Right ventricle myocardium superior (tissue), 1 donor: ENCODE data around the gene AMOTL2. TPM values are rescaled to one million over a fixed set of nuclear protein-coding genes. Genes with fewer than 3 reads are reported as not detected.

Experiments used
- ATAC-seq: fragments of 200-7000 bp; cut with Tn5 transposase; one replicate; pipeline ENCODE4 v1.9.1; 2020; ENCODE audit warnings: mild to moderate bottlenecking; ENCODE audit not compliant: poor library complexity
- DNase-seq: peaks from one replicate; pipeline ENCODE4 v3.0.0-alpha.2; 2020
- intact Hi-C: fragments of 100-400 bp; cut with DNase I; formaldehyde crosslinking; loops from one replicate; pipeline ENCODE4 v1.11.2; 2022
- total RNA-seq: library from RNA; stranded (reverse); fragmentation: NEBNext Ultra II Directional; extraction: Animal tissue kit (Norgen Biotek cat#: 25700); gene quantifications from one replicate; pipeline ENCODE4 v1.2.1, GENCODE V29; 2021
- donor health status: DM: no; HTN: yes; CAD: no; lungs with severe emphysema.

The AMOTL2 gene
- total RNA-seq, 1 donor from 2014 or later: 63.0 TPM

DNA sequence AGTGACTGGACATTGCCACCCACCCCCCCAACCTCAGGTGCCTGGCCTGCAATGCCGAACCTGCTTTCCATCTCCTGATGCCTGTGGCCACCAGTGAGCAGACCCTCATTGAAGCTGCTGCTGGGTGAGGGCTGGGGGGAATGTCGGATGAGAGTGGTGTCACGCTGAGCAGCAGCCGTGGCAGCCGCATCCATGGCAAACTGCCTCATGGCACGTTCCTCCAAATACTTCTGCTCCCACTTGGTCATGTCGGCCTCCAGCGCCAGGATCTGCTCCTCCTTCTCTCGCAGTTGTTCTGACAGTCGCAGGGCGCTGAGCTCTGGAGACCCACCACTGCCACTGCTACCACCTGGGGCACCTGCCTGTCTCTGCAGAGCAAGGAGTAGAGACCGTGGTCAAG, 14.2 kb downstream of the AMOTL2 start:
- ATAC-seq: no peak
- DNase-seq: no peak
- intact Hi-C loops: no loop called here

GRCh38 chr3:134359121-134360010, 14.9 kb downstream of the AMOTL2 start:
- intact Hi-C loops: no loop called here
- peak; percentile 66 for DNase-seq
- ATAC-seq: peak; percentile 25

GRCh38 chr3:134357914-134358811, 16.1 kb downstream of the AMOTL2 start:
- intact Hi-C loops: no loop called here
- peak; percentile 24 for ATAC-seq
- no peak for DNase-seq

DNA sequence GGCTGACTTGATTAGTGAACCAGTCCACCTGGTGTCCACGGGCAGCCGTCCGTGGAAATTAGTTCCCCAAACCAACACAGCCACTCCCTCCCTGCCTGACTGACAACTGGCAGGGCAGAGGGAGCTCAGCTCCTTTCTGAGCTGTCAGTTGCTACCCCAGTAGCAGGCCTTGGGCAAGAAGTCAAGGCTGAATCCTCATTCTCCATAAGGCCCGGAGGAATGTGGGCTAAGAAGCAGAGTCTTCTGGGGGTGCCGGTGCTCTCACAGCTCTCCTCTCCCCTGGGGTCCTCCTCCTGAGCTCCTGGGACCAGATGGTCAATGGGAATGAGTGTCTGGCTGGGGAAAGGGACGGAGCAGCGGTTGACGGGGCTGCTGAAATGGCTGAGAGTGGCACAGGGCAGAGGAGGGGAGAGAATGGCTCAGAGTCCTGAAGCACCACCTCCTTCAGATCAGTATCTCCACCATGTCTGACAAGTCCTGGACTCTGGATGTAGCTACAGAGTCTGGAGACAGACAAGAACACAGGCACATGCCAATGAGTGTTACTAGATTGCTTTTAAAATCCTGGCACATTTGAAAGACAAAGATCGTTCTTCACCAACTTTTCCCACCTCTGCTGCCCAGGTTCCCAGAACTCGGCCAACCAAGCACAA, 16.9 kb downstream of the AMOTL2 start:
- intact Hi-C loops: no loop called here
- DNase-seq (no peak), ATAC-seq (no peak)

- DNase-seq: no peak
- intact Hi-C loops: no loop called here
- no peak for ATAC-seq
Measured at GRCh38 chr3:134356411-134357040, 17.7 kb downstream of the AMOTL2 start.

- intact Hi-C loops: no loop called here
- ATAC-seq: no peak
- DNase-seq: no peak
Measured at GRCh38 chr3:134355416-134355815, 18.8 kb downstream of the AMOTL2 start.

DNA sequence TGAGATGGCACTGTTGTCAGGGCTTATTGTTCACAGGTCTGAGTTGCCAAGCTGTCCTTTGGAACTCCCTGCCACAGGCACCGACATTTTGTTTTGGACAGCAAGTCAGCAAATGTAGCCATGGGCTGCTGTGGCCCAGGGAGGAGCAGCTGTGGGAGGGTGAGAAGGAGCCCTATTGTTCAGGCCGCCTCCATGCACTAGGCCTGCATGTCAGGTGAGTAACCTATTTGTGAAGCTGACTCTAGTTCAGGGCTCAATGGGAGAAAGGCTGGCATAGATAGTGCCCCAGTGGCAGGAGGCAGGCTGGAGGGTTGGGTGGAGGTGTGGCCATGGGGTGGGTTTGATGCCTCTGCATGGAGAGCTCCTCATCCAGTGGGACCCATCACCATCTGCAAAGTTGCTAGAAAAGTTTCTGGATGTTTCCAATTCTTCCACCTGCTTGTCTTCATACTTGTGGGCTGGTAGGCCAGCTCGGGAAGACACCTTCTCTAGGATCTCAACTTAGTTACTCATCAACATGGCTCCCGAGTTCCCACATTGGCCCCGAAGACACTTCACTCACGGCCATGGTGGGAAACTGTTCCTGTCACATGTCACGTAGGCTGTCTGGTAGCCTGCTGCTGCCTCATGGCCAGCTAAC, 19.5 kb downstream of the AMOTL2 start:
- intact Hi-C loops: no loop called here
- no peak for ATAC-seq
- DNase-seq: no peak

GRCh38 chr3:134353831-134354611, 20.2 kb downstream of the AMOTL2 start:
- intact Hi-C loops: no loop called here
- no peak for DNase-seq

GRCh38 chr3:134353171-134353825, 20.9 kb downstream of the AMOTL2 start:
- intact Hi-C loops: no loop called here
- ATAC-seq (no peak), DNase-seq (no peak)

More at GRCh38 chr3:134353831-134354611, 20.2 kb downstream of the AMOTL2 start:
- ATAC-seq: no peak

DNA sequence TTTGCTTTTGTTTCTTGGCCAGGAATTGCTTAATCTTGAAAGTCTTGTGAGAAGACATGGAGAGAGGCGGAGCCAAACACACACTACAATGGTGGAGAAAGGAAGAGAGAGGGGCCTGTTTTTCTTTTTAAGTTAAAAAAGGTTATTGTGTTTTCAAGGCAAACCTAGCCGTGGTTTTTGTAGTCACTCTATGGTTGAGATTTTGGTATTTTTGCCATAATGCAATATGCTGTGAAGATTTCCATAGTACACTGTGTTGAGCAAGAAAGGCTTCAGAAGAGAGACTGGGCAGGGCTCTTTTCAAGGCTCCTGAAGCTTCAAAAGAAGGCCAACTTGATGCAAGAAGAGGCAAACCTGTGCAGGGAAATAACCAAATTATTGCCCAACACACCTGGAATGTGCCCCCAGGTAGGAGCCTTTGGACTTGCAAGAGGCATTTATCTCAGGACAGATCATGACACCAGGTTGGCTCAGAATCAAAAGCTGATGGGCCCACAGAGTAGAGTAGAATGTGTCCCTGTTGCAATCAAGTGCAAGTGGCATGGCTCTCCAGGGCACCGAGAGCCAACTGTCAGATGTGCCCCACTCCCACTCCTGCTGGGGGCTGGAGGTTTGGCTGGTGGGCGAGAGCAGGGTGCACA, 22.1 kb downstream of the AMOTL2 start:
- DNase-seq: no peak
- intact Hi-C loops: no loop called here
- no peak for ATAC-seq

DNA sequence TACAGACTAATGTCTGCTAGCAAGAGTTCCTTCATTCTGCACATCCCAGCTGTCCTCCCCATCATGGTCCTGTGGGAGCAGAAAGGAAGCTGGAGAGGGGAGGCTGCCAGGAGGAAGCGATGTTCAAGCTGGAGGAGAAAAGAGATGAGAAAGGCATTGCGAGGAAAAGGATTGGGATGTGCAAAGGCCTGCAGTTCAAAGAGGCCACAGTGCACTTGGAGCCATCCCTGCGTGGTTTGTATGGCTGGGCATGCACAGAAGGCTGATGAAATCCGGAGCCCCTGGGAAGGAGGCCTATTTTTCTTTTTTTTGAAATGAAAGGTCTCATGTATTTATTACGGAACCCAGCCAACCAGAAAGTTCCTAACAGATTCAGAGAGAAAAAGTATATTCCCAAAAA, 22.8 kb downstream of the AMOTL2 start:
- peak; percentile 59 for DNase-seq
- peak; percentile 43 for ATAC-seq
- intact Hi-C loops: no loop called here

DNA sequence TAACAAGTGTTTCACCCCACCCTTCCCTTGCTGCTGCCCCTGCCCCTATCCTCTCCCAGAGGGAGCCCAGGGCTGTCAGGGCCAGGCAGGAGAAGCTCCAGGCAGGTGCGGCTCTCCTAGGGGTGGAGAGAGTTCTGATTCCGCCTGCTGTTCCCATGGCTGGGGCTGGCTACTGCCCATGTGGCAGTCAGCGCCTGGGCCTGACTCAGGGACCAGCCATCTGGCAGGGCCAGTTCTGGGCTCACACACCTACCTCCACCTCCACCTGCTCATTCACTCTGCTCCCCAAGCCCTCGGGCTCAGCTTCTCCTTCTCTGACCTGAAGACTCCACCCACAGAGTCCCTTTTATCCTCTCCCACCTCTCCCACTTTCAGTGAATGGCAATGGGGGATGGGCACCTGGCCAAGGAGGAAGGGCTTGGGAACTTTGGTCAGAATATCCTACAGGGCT, 23.4 kb downstream of the AMOTL2 start:
- ATAC-seq (peak; percentile 8), DNase-seq (peak; percentile 47)
- intact Hi-C loops: no loop called here

DNA sequence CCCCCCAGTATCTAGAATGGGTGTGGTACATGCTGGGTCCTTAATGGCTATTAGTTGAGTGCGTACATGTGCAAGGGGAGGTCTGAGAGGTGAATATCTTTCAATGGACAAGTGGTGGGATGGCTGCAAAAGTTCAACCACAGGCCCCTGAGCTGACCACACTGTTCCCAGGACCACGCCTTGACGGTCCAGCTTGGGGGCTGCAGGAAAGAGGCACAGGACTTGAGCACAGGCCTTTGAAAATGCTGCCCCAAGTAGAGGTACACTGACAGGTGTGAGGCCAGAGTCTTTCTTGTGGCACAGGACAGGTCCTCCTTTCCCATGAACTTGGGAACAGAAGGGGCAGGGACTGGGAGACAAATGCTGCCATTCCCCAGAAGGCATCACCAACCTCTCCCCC, 24.0 kb downstream of the AMOTL2 start:
- no peak for DNase-seq
- no peak for ATAC-seq
- intact Hi-C loops: no loop called here

DNA sequence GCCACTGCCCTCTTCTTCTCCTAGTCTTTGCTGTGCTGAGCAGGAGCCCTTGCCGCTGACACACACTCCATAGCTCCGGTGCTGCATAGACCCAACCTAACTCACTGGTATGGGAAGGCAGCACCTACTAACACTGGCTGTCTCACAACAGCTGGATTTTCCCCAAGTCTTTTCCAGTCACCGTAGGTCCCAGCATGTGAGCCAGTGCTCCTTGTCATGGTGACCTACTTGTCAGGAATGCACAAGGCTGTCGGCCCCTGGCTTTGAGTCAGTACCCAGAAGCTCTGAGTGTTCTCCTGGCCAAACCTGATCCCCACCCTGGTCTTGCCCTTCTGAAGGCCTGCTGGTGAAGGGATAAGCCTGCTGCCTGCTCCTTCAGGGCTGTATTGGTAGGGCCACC, 25.7 kb downstream of the AMOTL2 start:
- DNase-seq: peak; percentile 55
- intact Hi-C loops: no loop called here

GRCh38 chr3:134347551-134347950, 26.7 kb downstream of the AMOTL2 start:
- DNase-seq (no peak), ATAC-seq (no peak)
- intact Hi-C loops: no loop called here

More for the DNA sequence above, 25.7 kb downstream of the AMOTL2 start:
- peak; percentile 71 for ATAC-seq

- no peak for ATAC-seq
- intact Hi-C loops: no loop called here
- DNase-seq: no peak
Measured at GRCh38 chr3:134346744-134347143, 27.5 kb downstream of the AMOTL2 start.
